ENCODE results near the gene HLCS.

Gene HLCS

DNA sequence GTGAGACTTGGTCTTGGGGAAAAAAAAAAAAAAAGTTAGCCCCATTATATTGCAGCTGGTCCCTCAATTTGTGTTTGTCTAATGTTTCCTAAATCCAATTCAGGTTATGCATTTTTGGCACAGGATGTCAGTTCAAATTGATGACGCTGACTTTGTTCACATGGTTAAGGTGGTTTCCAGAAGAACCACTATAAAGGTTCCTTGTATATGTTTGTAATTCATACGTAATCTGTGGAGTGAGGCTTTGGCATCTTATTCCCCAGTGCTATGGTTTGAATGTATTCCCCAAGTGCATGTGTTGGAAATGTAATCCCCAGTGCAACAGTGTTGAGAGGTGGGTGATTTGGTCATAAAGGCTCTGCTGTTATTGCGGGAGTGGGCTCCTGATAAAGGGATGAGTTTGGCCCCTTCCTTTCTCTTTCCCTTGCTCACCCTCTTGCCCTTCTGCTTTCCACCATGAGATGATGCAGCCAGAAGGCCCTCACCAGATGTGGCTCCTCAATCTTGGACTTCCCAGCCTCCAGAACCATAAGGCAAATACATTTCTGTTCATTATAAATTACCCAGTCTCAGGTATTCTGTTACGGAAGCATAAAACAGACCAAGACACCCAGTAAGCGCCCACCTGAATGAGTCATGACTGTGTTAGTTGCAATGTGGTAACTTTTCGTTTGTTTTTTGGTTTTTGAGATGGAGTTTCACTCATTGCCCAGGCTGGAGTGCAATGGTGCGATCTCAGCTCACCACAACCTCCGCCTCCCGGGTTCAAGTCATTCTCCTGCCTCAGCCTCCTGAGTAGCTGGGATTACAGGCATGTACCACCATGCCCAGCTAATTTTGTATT is 19.5 kb upstream of the HLCS start:
- no peak for DNase-seq (ENCODE audit: low read depth in 1 of 2, low spot score in 1 of 2)

DNA sequence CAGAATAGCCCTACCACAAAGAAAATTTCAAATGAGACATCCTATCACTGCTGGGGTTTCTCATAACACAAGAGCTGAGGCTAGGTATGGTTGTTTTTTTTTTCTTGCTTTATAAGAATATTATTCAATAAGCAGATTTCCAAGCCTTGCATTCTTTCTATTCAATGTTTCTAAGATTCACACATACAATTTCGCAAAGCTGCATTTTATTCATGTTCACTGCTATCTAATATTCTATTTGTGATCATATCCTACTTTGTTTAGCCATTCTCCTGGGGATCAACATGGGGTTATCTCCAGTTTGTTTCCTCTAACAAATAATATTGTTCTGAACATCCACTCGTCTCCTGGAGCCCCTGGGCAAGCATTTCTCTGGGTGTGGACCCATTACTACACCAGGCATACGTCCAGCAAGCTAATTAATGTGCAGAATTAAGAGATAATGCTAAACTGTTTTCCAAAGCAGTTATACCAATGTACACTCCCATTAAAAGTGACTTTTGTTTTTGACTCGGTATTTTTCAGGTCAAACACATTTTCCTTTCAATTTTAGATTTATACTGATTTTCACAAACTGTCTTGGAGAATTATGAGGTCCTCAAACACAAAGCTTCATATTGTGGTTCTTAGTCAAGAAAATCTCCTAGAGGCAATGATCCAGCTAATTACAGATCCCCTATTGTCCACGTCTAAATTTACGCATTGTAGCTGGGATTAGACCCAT is 15.7 kb upstream of the HLCS start:
- no peak for DNase-seq (ENCODE audit: low read depth in 1 of 2, low spot score in 1 of 2)

GRCh38 chr21:36981049-36981391 is 14.6 kb upstream of the HLCS start:
- DNase-seq (ENCODE audit: low read depth in 1 of 2, low spot score in 1 of 2): no peak

DNA sequence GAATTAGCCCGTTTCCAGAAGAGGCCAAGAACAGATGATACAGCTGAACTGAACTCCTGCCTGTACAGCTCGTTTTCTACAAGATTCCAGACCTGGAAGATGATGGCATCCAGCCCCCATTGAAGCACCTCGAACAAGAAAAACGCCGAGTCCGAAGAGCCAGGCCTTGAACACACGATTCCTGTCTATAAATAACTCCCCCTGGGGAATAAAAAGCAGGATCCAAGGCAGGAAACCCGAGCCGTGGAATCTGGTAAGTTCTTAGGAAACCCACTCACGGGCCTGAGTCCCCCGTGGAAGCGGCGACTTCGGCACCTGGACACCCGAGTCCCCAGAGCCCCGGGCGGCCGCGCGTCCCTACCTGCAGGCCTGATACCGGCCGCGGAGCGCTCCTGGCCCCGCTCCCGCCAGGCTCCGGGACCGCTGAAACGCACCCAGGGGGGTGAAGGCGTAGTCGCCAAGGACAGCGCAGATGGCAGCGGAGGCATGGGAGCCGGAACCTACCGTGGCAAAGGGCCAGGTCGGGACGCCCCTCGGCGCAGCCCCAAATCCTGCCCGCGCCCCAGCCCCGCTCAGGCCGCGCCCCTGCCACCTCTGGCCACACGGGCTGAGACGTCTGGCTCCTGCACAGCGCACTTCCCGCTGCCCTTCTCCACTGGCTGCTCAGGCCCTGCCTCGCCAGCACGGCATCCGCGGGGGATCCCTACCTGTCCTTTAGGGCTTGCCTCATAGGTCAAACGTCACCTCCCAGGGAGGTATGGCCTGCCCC is 14.0 kb upstream of the HLCS start:
- DNase-seq (ENCODE audit: low read depth in 1 of 2, low spot score in 1 of 2): no peak

- no peak for DNase-seq (ENCODE audit: low read depth in 1 of 2, low spot score in 1 of 2)
Measured at GRCh38 chr21:36976882-36977651, 10.6 kb upstream of the HLCS start.

DNA sequence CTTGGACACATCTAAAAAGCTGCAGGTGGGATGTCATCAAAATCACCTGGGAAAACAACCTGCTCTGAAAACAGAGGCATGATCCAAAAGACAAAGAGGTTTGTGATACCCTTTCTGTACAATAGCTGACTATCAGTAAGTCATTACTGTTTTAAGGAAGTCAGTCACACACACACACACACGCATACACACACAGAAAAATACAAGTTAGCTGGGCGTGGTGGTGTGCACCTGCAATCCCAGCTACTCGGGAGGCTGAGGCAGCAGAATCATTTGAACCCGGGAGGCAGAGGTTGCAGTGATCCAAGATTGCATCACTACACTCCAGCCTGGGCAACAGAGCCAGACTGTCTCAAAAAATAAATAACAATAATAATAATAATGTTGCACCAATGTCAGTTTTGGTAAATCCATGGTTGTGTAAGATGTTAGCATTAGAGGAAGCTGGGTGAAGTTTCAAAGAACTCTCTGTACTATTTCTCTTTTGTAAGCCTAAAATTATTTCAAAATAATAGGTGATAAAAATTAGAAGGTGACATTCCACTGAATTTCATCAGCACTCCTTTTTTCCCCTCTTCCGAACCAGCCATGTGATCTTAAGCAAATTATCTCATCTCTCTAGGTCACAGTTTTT is 9.9 kb upstream of the HLCS start:
- no peak for DNase-seq (ENCODE audit: low read depth in 1 of 2, low spot score in 1 of 2)

- DNase-seq (ENCODE audit: low read depth in 1 of 2, low spot score in 1 of 2): no peak
Measured at GRCh38 chr21:36974851-36975192, 8.4 kb upstream of the HLCS start.

GRCh38 chr21:36973986-36974850 is 7.7 kb upstream of the HLCS start:
- DNase-seq (ENCODE audit: low read depth in 1 of 2, low spot score in 1 of 2): no peak

GRCh38 chr21:36968976-36969375 is 2.5 kb upstream of the HLCS start:
- DNase-seq (ENCODE audit: low read depth in 1 of 2, low spot score in 1 of 2): no peak

DNA sequence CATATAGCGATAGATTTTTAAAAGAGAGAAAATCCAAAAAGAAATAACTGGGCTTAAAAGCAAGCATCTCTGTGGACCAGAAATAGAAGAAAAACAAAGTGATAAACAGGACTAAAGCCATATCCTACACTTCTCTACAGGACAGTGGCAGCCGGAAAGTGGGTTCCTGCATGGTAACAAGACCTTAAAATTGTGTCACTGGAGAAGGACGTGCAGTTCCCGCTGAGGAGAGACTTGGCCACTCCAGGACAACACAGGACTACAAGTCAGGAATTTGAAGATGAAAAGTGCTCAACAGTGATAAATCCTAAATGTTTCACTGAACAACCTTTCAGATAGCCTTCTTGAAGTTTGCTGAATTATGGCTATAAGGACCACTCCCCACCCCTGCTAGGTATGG is 1.9 kb upstream of the HLCS start:
- DNase-seq (ENCODE audit: low read depth in 1 of 2, low spot score in 1 of 2): no peak

GRCh38 chr21:36966821-36967768 is 626 bp upstream of the HLCS start:
- DNase-seq (ENCODE audit: low read depth in 1 of 2, low spot score in 1 of 2): no peak

DNA sequence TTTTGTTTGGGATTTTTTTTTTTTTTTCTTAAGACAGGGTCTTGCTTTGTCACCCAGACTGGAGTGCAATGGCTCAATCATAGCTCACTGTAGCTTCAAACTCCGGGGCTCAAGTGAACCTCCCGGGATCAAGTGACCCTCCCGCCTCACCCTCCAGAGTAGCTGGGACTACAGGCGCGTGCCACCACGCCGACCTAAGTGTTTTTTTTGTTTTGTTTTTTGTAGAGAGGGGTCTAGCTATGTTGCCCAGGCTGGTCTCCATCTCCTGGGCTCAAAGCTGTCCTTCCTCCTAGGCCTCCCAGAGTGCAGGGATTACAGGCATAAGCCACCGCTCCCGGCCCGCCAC is 776 bp downstream of the HLCS start:
- no peak for DNase-seq (ENCODE audit: low read depth in 1 of 2, low spot score in 1 of 2)

DNA sequence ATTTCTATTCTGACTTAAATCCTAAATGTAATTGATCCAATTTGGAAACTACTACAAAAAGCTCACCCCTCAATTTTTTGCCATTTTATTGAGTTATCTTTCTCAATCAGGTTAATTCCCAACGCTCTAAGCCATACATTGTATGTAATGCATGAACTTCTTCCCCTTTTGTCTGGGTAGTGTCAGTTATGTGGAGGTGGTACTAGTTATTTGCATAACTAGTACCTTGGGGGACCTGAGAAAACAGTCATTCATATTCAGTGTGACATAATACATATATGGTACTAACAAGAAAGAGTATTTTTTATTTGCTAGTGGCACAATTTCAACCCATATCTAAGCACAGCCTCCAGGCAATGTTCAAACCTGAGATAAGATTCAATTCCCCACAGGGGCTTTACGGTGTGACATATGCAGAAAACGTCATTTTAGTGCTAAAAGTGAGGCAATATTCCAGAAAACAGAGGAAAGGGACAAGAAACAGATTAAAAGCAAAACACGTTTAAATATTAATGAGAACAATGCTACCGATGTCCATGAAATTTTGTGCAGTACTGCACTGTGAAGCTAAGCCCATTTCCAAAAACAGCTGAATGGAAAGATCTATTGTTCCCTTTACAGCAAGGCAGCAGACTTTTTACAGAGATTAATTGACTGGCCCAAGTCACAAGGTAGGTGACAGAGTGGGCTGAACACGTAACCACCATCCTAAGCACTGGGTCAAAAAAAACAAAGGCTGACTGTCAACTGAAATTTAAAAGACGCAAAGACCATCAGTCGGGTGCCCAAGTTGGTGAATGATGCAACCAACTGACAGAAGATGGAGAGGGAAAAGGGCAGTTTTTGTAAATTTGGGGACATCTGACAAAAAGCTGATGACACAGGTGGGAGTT is 1.4 kb downstream of the HLCS start:
- no peak for DNase-seq (ENCODE audit: low read depth in 1 of 2, low spot score in 1 of 2)

DNA sequence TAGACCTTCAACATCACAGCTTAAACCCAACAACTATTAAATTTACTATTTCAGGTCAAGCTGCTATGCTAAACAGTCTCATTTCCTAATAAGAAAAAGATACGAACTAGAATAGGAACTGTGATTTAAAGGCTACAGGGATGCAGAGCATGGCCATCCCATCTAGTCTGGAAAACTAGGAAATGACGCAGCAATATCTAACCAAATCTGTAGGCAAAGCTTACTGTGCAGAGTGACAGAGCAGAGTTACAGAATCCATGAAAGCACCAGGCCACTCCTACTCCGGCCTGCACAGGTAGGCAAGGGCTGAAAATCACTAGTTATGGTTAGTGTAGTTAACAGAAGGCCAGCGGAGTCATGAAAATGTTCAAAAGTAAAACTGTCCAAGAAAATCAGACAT is 2.1 kb downstream of the HLCS start:
- no peak for DNase-seq (ENCODE audit: low read depth in 1 of 2, low spot score in 1 of 2)

DNA sequence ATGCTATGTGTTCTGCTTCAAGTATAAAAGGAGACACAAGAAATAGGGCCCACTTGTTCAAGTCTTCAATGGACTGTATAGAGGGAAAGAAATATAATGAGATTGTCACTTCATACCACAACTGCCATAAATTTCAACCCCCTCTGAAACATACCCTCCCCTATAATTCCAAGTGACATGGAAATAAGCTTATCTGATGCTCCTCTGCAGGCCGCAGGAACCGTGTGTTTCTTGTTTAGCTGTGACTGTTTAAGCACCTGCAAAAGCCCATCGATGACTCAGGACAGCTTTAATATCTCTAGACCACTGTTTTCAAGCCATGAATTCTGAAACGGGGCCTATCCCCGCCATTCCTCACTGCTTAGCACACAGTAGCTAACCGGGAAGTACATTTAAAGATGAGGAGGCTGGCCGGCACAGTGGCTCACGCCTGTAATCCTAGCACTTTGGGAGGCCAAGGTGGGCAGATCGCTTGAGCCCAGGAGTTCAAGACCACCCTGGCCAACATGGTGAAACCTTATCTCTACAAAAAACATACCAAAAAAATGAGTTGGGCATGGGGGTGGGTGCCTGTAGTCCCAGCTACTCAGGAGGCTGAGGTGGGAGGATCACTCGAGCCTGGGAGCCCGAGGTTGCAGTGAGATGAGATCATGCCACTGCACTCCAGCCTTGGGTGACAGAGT is 4.2 kb downstream of the HLCS start:
- no peak for DNase-seq (ENCODE audit: low read depth in 1 of 2, low spot score in 1 of 2)

DNA sequence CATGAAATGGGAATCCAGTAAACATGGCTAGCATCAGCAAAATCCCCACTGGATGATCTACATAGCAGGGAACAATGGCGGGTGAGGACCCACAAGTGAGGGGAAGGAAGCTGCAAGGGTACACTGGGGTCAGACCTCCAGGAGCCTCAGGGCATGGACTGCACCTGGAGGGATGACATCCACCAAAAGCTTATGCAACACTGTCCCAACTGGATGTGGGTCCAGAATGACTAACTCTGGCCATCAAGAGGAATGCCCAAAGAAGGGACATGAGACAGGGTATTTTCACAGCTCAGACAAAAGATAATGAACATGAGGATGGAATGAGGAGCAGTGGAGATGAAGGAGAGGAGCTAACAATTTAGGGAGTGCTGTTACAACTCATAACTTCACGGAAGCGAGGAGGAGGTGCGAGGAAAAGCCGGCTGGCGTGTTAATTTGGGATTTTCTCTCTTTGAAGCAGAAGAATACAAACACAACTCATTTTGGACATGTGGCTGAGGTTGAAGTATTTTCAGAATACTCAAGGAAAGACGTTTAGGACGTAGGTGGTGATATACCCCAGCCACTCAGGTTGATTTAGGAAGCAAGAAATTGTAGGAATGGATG is 5.7 kb downstream of the HLCS start:
- DNase-seq (ENCODE audit: low read depth in 1 of 2, low spot score in 1 of 2): no peak

Data from stimulated activated CD4-positive, alpha-beta T cell treated with anti-CD3 and anti-CD28 coated beads, Interleukin-15, amount 100 ng/mL, for 1 hour (primary cell).